Stimulated activated CD8-positive, alpha-beta memory T cell treated with anti-CD3 and anti-CD28 coated beads, Interleukin-7, amount 100 ng/mL, for 48 hours (primary cell): ENCODE results near the gene BIN1.

Source experiments
- DNase-seq, 2 donors: peaks; one replicate each; pipeline ENCODE4 v3.0.0-alpha.2; 2020; ENCODE audit warnings: low read depth in 1 of 2; ENCODE audit errors: extremely low read depth in 1 of 2

The BIN1 gene

DNA sequence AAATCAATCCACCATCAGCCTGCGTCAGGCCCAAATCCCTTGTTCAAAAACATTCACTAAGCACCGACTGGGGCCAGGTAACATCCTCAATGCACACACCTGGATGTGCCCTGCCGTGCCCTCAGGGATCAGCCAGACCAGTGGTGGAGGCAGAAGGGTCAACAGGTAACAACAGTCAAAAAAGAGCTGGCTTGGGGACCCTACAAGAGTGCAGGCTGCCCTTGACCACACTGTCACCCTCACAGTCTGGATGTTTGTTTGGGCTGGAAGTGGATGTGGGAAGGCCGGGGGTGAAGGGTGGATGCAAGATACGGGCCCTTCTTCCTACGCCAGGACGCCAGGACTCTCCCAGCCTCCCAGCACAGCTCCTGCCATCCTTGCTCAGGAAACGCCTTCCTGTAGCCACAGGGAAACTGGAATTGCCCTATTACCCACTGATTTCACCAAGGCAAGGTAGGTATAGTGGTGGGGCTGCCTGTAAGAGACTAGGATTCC, 2.7 kb downstream of the BIN1 start:
- DNase-seq: no peak

DNA sequence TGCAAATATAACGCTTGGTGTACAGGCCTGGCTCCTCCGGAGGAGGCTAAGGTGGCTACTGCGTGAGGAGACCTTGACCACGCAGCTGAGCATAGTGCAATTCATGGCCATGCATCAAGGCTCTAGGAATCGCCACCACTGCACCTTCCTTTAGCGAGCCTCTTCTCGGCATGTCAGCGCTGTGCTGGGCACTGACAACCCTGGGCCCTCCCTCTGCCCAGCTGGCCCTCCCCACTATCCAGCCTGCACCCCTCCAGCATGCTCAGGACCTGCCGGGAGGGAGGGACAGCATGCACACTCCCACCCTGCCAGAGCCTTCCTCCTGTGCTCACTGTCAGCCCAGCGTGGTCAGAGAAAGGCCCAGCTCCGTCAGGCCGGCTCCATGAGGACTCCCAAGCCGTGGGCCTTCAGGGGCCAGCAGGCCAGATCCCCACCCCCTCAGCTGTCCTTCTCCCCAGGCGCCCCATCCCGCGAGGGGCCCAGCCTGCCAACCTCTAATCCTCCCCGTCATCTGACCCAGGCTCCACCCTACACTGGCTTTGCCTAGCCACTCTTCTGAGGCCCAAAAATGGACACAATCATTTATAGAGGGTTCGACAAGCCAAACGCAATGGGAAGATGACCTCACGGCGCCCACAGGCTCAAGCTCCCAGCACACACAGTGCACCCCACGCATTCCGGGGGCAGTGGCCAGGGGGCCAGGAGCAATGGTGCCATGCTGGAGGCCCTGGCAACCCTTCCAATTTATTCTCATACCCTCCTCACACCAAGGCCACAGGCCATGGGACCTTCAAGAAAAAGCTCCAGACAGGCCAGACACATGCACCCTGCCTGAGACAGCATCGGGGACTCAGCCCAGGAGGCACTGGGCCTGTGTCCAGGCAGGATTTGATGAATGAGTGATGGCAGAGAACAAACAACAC, 3.5 kb downstream of the BIN1 start:
- DNase-seq: no peak

DNA sequence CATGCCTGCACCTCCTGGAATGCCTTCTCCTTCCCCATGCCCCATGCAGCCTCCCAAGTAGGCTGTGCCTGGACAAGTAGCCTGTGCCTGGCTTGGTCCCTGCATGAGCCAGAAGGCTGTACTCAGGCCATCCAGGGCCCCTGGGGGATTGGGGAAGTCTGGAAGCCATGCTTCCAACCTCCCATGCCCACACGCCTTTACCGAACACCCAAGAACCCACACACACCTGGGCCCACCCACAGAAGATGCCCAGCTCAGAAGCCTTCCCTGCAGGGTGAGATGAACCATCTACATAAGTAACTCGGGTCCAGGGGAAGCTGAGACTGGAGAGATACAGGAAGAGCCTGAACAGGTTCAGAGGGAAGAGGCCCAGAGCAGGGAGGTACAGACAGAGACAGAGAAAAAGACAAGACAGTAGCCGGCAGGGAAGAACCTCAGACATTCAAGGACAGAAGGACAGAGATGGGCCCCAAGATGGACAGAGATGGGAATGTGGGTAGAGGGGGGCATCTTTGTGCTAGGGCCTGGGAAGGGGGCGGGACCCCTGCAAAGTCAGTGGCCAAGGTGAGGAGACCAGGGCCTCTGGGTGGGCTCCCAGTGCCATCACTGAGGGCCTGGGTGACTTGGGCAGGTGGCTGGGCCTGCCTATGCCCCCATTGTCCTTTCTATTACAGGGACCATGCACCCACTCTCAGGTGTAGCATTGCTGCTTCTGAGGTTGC, 4.3 kb downstream of the BIN1 start:
- no peak for DNase-seq

DNA sequence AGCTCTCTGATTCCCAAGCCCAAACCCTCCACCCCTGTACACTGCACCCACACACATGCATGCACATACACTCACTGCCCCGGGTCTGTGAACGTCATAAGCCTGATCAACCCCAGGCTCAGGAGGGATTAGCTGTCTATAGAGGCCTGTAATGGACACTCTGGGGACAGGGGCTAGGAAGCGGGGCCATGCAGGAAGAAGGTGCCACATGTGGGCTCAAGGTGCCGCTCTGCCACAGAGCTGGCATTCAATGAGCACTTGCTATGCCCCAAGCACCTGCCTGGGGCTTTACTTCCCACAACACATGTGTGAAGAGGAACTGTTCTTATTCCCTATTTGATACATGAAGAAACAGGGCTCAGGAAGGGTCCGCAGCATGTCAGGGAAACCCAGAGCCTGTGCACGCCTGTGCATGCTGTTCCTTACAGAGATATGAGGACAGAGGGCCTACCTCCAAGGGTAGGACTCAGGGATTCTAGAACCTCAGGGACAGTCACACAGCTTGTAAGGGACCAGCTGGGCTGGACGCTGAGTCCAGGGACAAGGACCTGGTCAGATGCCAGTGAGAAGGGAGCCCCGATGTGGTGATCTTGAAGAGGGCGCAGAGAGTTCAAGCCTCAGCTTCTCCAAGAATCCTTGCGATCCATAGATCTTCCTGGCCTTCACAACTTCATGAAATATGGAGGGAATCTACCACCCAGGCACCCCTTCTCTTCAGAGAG, 5.0 kb downstream of the BIN1 start:
- no peak for DNase-seq

DNA sequence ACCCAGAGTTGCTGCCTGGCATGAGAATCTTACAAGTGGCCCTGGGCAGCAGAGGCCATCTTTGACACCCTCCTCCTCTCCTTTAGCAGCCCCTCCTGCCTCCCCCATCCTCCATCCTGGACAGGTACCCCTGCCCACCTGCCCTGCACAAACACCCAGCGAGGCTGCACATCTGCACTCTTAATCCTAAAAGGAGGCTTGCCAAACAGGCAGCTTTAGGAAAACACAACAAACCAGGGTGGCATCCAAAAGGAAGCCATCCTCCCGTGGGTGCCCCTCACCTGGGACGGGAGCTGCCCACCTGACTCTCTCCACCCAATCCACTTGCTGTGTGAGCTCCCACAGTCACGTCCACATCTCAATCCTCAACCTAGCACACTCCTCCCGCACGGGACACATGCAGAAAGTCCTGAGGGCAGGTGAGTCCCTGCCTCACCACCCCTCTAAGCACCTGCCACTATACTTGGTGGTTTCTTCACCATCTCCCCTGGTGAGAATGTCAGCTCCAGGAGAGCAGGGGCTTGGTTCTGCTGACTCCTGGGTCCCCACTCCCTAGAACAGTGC, 5.8 kb downstream of the BIN1 start:
- DNase-seq: no peak

DNA sequence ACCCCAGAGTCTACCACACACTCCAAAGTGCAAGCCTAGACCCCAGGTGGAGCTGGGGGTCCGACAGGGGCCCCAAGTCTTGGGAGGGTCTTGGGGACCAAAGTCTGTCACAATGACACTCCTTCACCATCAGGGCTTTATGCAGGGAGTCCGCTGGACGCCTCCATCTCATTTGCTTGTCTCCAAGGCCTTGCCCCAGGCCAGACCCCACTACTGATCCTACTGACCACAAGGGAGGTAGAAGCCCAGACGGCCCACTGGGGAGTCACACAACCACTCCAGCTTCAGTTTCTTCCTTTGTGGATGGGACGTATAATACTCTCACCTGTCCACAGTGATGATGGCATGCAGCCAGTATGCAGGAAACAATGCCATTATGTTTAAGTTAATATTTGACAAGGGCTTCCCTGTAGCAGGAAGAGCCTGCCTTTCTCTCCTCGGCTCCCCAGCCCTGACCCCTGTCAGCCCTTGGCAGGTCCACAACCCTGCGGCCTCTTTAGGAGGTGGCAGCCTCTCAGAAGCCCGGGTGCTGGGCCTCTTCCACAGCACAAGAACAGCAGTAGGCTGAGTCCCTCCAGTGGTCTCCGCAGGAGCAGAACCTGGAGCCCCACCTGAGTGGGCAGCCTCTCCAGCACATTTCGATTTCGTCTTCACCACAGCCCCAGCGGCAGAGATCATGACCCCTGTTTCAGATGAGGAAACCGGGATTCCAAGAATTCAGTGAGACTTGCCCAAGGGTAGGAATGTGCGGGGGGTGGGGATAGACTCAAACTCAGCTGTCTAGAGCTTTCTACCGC, 6.5 kb downstream of the BIN1 start:
- DNase-seq: no peak

DNA sequence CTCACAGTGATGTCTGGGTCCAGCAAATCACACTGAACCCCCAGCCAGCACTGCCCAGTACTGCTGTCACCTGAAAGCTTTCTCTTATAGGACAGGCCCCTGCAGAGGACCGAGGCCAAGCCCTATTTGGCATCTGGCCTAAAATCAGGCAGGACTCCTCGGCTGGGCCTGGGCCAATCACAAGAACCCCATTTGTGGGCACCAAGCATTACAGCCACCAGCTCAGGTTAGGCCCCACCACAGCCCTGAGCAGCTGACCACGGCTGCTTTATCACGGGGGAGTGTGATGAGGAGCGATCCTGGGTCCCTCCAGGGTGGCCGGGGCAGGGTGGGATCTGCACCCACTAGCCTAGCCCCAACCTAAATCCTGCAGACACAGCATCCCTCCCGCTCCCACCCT, 8.2 kb downstream of the BIN1 start:
- no peak for DNase-seq

DNA sequence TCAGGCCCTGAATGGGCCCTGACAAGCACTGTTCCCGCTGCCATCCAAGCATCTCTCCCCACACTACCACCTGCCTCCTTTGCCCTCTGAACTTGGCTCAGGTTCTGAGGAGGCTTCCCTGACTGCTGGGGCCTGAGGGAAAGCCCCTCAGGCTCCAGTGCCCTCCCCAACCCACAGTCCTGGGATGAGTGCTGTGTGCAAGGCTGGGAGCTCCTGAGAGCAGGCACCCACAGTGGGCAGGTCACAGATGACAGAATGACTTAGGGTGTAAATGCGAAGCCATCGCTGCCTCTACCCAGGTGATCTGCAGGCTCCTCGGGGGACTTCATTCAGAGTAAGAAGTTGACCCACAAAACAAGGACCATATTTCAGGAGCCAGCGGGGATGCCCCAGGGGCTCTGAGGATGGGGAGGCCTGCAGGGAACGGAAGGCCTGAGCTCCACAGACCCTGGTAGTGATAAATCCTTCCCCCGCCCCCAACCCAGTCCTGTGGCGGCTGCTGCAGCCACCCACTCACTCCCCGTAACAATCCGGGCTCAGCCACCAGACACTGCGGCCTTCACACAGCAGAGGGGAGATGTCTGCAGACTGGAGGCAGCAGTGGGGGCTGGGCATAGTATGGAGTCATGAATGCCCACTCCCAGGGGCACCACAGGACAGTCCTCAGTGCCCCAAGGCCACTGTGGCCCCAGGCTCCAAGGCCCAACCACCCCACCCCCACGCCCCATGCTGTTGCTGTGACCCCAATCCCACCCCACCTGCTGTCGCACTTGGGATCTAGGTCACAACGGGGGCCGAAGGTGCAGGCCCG, 8.9 kb downstream of the BIN1 start:
- no peak for DNase-seq

DNA sequence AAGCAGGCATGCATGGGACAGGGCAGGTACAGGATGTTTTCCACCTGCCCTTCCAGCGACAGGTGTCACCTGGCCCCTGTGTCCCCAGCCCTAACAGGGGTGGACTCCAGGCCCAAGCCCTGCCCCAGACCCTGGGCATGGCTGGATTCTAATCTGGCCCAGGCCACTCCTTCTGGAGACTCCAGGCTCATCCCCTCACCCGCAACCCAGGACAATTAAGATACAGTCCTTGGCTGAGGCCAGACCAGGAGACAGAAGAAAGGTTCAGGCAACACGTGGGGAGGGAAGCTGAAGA, 9.5 kb downstream of the BIN1 start:
- no peak for DNase-seq

DNA sequence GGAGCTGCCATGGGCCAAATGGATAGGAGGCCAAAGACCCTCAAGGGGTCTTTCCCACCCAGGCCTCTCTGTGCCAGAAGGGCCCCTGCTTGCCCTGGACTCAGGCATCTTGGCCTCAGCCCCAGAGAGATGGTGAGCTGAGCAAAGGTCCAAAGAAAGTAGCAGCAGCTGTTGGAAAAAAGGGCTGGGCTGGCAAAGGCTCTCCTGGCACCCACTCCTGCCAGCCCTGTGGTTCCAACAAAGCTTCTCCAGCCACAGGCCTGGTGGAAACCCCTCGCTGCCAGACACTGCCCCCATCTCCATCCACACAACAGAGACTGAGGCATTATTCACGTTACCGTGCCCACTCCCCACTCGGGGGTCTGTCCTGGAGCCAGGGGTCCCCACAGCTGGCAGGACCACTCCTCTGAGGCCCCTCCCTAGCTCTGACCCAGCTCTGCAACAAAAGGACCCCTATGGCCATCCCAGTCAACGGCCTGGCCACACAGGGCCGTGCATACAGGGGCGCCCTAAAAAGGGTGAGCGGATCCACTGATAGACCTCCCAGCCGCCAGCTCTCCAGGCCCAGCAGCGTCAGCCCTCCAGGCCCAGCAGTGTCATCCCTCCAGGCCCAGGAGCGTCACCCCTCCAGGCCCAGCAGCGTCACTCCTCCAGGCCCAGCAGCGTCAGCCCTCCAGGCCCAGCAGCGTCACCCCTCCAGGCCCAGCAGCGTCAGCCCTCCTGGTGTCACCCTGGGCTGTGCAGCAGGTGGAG, 10.1 kb downstream of the BIN1 start:
- DNase-seq: no peak

DNA sequence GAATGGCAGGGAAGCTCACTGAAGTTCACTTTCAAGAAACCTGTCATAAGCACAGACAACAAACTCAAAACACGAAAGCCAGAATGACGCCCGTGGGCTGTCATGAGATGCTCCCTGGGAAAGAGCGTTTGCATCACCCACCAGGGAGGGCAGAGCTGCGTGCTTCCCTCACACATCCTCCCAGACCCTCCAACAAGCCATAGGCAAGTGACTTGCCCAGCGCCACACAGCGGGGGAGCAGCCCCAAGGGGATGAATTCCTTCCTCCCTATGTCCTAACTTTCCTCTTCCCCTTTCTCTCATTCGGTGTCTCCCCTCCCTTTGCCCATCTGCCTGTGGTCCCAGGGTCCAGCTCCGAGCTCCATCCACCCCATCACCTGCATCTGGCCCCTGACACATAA, 10.7 kb downstream of the BIN1 start:
- no peak for DNase-seq

DNA sequence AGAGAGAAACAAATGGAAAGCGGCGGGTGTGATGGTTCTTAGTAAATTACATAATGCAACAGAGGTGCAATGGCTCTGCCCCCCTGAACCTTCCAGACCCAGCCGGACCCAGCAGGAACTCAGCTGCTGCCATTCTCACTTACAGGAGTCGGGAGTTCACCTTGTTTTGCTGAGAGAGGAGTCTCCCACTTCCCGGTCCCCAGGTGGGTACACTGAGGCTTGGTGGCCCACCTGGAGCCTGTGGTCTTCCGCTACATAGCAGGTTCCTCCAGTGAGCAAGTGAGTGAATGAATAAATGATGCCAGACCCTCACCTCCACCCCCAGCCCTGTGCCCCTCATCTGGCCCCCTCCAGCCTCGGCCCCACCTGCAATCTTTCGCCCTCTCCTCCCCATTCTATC, 11.2 kb downstream of the BIN1 start:
- DNase-seq: no peak

DNA sequence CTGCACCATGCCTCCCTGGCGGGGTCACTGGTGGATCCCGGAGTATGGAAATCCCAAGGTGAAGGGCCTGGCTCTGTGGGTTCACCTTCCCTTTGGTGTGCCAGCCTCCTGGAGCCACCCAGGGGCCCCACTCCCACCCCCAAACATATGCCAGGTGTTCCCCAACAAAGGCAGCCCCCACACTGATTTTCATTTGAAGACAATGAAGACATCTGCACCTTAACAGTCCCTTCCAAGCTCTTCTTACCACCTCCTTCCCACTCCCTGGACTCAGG, 11.7 kb downstream of the BIN1 start:
- DNase-seq: no peak

DNA sequence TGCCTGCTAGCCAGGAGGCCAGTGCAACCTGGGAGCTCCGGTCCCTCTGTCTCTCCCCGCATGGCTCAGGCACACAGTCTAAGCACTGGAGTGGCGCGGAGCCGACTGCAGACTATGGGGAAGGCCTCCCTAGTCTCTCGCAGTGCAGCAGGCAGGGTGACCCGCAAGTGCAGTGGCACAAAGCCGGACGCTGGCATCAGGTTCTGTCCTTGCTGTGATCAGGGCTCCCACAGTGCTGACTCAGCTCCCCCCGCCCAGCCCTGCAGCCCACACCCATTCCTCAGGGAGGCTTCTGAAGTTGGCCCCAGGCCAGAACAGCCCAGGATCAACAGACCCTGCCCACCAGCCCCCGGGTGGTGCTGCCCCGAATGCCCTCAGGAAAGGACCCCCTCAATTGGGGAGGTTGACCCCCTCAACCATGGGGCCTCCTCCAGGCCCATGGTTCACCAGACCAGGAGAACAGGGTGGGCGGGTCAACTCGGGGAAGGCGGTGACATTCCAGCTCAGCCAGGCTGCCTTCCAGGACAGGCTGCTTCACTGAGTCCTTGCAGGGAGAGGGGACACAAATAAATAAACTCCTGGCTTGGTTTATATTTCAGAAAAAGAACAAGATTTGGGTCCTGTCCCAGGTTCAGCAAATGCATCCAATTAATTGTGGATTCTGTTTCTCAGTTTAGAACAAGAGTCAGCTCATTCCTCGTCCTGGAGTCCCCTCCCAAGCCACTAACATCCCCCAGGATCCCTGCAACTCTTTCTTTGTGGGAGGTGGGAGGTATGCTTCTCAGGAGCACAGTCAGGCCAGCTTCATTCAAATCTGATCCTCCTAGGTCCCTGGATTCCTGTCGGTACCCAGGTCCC, 12.2 kb downstream of the BIN1 start:
- DNase-seq: no peak

DNA sequence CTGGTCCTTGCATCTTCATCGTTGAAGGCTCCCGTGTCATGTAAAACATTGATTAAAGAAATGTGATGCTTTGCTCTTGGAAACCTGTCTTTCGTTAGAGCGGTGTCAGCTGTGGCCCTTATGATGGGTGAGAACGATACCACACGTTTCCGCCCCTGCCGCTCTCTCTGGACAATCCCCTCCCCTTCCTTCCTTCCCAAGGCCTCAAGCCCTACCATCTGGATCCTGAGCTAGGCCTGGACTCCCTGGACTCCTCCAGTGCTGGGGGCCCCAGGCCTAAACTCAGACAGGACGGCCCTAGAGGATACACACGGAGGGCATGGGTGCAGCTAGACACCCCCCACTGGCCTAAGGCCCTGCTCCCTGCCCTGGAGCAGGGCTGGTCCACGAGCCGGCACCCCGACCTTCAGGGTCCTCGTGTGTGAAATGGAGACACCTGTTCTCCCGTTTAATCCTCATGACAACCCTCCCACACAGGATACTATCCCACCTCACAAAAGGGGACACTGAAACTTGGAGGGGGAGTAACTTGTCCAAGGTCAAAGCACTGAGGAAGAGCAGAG, 13.2 kb downstream of the BIN1 start:
- no peak for DNase-seq

DNA sequence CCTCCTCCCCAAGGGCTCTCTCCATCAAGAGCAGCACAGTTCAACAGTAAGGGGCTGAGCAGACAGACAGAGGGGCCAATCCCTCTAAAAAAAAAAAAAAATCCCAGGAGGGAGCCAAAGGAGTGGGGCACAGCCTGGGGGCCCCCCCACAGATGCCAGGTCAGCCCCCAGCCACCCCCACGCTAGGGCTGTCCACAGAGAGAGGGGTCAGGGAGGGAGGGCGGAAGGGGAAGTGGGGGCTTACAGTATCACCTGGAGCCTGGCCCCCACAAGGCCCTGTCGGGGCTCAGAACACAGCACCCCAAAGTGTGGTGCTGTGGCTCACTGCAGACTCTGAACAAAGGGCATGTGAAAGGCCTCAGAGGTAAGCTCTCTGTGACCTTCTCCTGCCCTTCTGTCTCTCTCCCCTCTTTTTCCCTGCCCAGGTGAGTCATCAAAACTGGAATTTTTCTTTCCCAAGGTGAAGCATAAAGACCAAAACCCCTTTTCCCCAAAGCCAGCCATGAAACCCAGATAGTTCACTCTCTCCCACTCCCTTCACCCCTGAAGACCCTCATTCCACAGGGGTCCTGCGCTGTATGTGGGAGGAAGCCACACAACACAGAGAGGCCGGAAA, 13.9 kb downstream of the BIN1 start:
- no peak for DNase-seq

DNA sequence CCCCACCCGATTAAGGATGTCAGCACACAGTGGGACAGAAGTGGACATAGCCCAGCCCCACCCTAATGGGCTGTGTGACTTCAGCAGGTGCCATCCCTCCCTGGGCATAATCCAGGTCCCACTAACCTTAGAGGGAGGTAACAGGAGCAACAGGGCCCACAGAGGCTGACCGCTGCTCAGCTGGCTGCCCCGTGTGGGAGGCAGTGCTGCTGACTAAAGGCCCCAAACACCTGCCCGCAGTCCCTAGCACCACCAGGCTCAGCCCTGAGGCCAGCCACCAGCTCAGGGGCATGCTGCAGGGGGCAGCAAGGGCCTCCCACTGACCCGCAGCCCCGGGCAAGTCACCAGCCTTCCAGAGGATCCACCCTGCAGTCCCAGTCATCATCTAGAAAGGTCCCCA, 14.6 kb downstream of the BIN1 start:
- DNase-seq: no peak

DNA sequence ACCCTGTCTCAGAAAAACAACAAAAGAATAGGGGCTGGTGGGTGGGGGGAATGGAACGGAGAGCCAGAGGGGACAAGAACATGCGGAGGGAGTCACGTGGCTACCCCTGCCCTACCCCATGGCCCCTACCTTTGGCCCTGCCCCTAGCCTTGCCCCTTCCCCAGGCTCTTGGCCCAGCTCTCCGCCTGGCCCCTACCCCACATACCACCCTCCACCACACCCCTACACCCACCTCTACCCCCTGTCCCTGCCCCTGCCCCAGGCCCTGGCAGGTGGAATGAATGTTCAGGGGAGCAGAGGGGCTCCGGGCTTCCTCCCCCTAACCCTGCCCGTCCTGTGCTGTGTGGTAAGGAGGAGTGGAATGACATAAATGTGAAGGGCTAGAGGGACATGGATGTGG, 15.1 kb downstream of the BIN1 start:
- DNase-seq: no peak
